K562 (cell line): ENCODE results near the gene DPP10. TPM values are rescaled to one million over a fixed set of nuclear protein-coding genes. Genes with fewer than 3 reads are reported as not detected.

Experiments
- ATAC-seq: fragments of 200-7000 bp; cut with Tn5 transposase; 3 replicates; pipeline ENCODE4 v1.9.1; 2020; ENCODE audit warnings: moderate library complexity
- BruUV-seq: library from RNA; stranded (reverse); fragments of 400-500 nt; replicated peaks from 2 replicates; lab custom pipeline; 2021; lab: Mats Ljungman, UMichigan
- CTCF ChIA-PET: fragments of 300-600 bp; formaldehyde crosslinking; extraction: SDS; loops from one replicate; lab custom pipeline; 2021; ENCODE audit warnings: low intra/inter-chr PET ratio; lab: Yijun Ruan, JAX
- POLR2A ChIA-PET: fragments of 300-600, 350-650 bp; sonication (Branson Sonifier 250); formaldehyde crosslinking; extraction: SDS; loops from one replicate; lab custom pipeline; 2021; ENCODE audit warnings: antibody characterized with exemption, inconsistent platforms; lab: Yijun Ruan, JAX
- DNase-seq, 4 experiments: peaks; one replicate each; pipeline versions ENCODE4 v3.0.0 to v3.0.0-alpha.2; 2011 to 2018; ENCODE audit warnings: low spot score in 3 of 4, mixed read lengths in 3 of 4; ENCODE audit errors: extremely low read depth in 1 of 4
- FAIRE-seq: peaks from 2 replicates; lab custom pipeline; 2011; peaks lifted over from hg19 to GRCh38; lab: Jason Lieb, UNC
- H2AFZ ChIP-seq: 2 replicates; pipeline ENCODE4 v1.6.0; 2011; ENCODE audit warnings: low read depth, low read length, control low read depth, inconsistent platforms
- H3K27ac ChIP-seq: fragments of 200-600 bp; 3 replicates; pipeline ENCODE4 v1.8.0; 2011; ENCODE audit warnings: low read depth, mild to moderate bottlenecking, control low read depth, inconsistent platforms, low read length, moderate library complexity, mixed read lengths; ENCODE audit errors: extremely low read depth
- H3K27me3 ChIP-seq, 2 experiments: fragments of 300-600 bp in 1 of 2; 2 replicates in 1 of 2; 3 replicates in 1 of 2; pipeline versions ENCODE4 v1.6.0 to v1.8.0; 2011; ENCODE audit warnings: inconsistent platforms in 2 of 2, low read length in 2 of 2, mild to moderate bottlenecking in 1 of 2, mixed read lengths in 1 of 2, moderate library complexity in 1 of 2; ENCODE audit not compliant: control insufficient read depth in 2 of 2, insufficient read depth in 2 of 2
- H3K36me3 ChIP-seq: fragments of 300-600 bp; 3 replicates; pipeline ENCODE4 v1.8.0; 2011; ENCODE audit warnings: mild to moderate bottlenecking, low read length, inconsistent platforms; ENCODE audit not compliant: control insufficient read depth, insufficient read depth
- H3K4me1 ChIP-seq, 2 experiments: fragments of 200-600 bp in 1 of 2; replicated peaks in 1 of 2; 2 replicates in 1 of 2; 3 replicates in 1 of 2; pipeline versions ENCODE4 v1.5.1 to v1.8.0; 2011; ENCODE audit warnings: inconsistent platforms in 2 of 2, low read length in 2 of 2, mild to moderate bottlenecking in 1 of 2, mixed read lengths in 1 of 2, moderate library complexity in 1 of 2; ENCODE audit not compliant: control insufficient read depth in 2 of 2, insufficient read depth in 2 of 2
- H3K4me2 ChIP-seq: 2 replicates; pipeline ENCODE4 v1.6.1; 2011; ENCODE audit warnings: low read length, control low read depth, inconsistent platforms, mixed read lengths; ENCODE audit not compliant: insufficient read depth
- H3K4me3 ChIP-seq: fragments of 200-600 bp; sonication (generic), shearing (Covaris generic); 2 replicates; pipeline ENCODE4 v1.5.1; 2016; ENCODE audit warnings: control low read depth, inconsistent platforms
- H3K79me2 ChIP-seq: fragments of 200-600 bp; 3 replicates; pipeline ENCODE4 v1.8.0; 2011; ENCODE audit warnings: low read length, inconsistent platforms; ENCODE audit not compliant: control insufficient read depth, insufficient read depth
- H3K9ac ChIP-seq, 2 experiments: 2 replicates each; pipeline versions ENCODE4 v1.6.0 to v1.6.1; 2011; ENCODE audit warnings: low read depth in 2 of 2, low read length in 2 of 2, control low read depth in 1 of 2, inconsistent platforms in 1 of 2, mild to moderate bottlenecking in 1 of 2, mixed read lengths in 1 of 2; ENCODE audit not compliant: insufficient read depth in 1 of 2
- H3K9me1 ChIP-seq: one replicate; pipeline ENCODE4 v1.6.0; 2011; ENCODE audit warnings: inconsistent platforms, mild to moderate bottlenecking, low read length, moderate library complexity; ENCODE audit not compliant: control insufficient read depth, insufficient read depth
- H3K9me3 ChIP-seq: replicated peaks from 2 replicates; pipeline ENCODE4 v1.5.1; 2011; ENCODE audit warnings: low read depth, low read length, inconsistent platforms; ENCODE audit not compliant: control insufficient read depth, insufficient read depth
- H4K20me1 ChIP-seq: replicated peaks from 2 replicates; pipeline ENCODE4 v1.6.1; 2011; ENCODE audit warnings: low read length, inconsistent platforms, mixed read lengths; ENCODE audit not compliant: control insufficient read depth, insufficient read depth
- BRCA1 ChIP-seq, 2 experiments: fragments of 450-650 bp in 1 of 2; sonication (generic) in 1 of 2; formaldehyde crosslinking in 1 of 2; IDR thresholded peaks; 2 replicates each; pipeline versions ENCODE4 v1.5.0 to v1.6.1; 2017 to 2020; ENCODE audit warnings: mild to moderate bottlenecking in 1 of 2, missing genetic modification reagents in 1 of 2
- KLF1 ChIP-seq: fragments of 450-650 bp; IDR thresholded peaks from 2 replicates; pipeline ENCODE4 v1.6.1; 2016; ENCODE audit warnings: missing genetic modification characterization, missing compliant biosample characterization
- MCM3 ChIP-seq: fragments of 450-650 bp; IDR thresholded peaks from 2 replicates; pipeline ENCODE4 v1.6.1; 2016
- RFX7 ChIP-seq: fragments of 250-450 bp; sonication (Bioruptor Pico); IDR thresholded peaks from 2 replicates; pipeline ENCODE4 v1.5.1; 2021; ENCODE audit warnings: mild to moderate bottlenecking
- SRSF1 ChIP-seq: fragments of 200-400 bp; formaldehyde crosslinking; IDR thresholded peaks from 2 replicates; pipeline ENCODE4 v1.6.1; 2017; ENCODE audit warnings: mild to moderate bottlenecking, low read depth, low read length, moderate library complexity
- THRB ChIP-seq: fragments of 450-650 bp; formaldehyde crosslinking; conservative IDR thresholded peaks from 2 replicates; pipeline ENCODE4 v1.4.0; 2022; ENCODE audit warnings: mild to moderate bottlenecking, missing genetic modification characterization
- ZBTB7A ChIP-seq: IDR thresholded peaks from 2 replicates; pipeline ENCODE4 v1.6.1; 2011; ENCODE audit warnings: low read depth, mild to moderate bottlenecking, low read length, moderate library complexity, borderline replicate concordance; ENCODE audit not compliant: control insufficient read depth
- ZMIZ1 ChIP-seq, 2 experiments: fragments of 150-350 bp in 1 of 2; IDR thresholded peaks; 2 replicates each; pipeline ENCODE4 v1.6.1; 2012 to 2016; ENCODE audit warnings: low read depth in 2 of 2, low read length in 2 of 2, mild to moderate bottlenecking in 1 of 2, moderate library complexity in 1 of 2
- ZNF12 ChIP-seq: sonication (generic); formaldehyde crosslinking; IDR thresholded peaks from 2 replicates; pipeline ENCODE4 v1.4.0; 2020; ENCODE audit warnings: mild to moderate bottlenecking, missing genetic modification reagents
- WGBS: fragments of 100-300 bp; shearing (Covaris generic); methylation state at CpG from one replicate; pipeline ENCODE4 v1.1.6; 2016; ENCODE audit warnings: low coverage, mixed read lengths; ENCODE audit not compliant: insufficient coverage; ENCODE audit errors: missing lambda C conversion rate; 5-methylcytosine and 5-hydroxymethylcytosine counted together
- in situ Hi-C: fragments of 300-500 bp; cut with MboI; formaldehyde crosslinking; loops from 4 replicates; pipeline ENCODE4 v1.15.0; 2018; ENCODE audit warnings: inconsistent platforms, mixed read lengths
- intact Hi-C: fragments of 100-400 bp; cut with micrococcal nuclease; formaldehyde crosslinking; loops from 2 replicates; pipeline ENCODE4 v1.14.2; 2022
- polyA plus RNA-seq, 8 experiments: library from polyadenylated mRNA; depleted of rRNA in 4 of 8; stranded (reverse) in 5 of 8; unstranded in 3 of 8; fragments of >200 nt; fragmentation: Nextera tagmentation in 2 of 8; fragmentation: Illumina TruSeq in 1 of 8; extraction: Ambion mirVana in 2 of 8; extraction: Trizol in 1 of 8; gene quantifications; 2 replicates each; pipeline versions ENCODE4 v1.2.1 to v1.2.3, GENCODE V29; 2011 to 2014; ENCODE audit warnings: inconsistent platforms in 1 of 8, missing spikeins in 1 of 8
- total RNA-seq, 7 experiments: library from RNA; depleted of rRNA in 6 of 7; stranded (reverse); fragments of >200 nt in 6 of 7; fragmentation: Illumina TruSeq in 2 of 7; extraction: Trizol in 2 of 7; gene quantifications; 2 replicates each; pipeline versions ENCODE4 v1.2.1 to v1.2.3, GENCODE V29; 2011 to 2021; ENCODE audit warnings: low replicate concordance in 1 of 7
- TF ChIP-seq, protein P1 (sequence below): fragments of 250-450 bp; sonication (Bioruptor Pico); IDR thresholded peaks from 2 replicates; pipeline ENCODE4 v1.8.0; 2021; ENCODE audit warnings: borderline replicate concordance, mild to moderate bottlenecking, moderate library complexity; ENCODE audit not compliant: poor library complexity, severe bottlenecking
- TF ChIP-seq, protein P2 (sequence below): fragments of 450-650 bp; IDR thresholded peaks from 2 replicates; pipeline ENCODE4 v1.6.1; 2017; ENCODE audit warnings: mild to moderate bottlenecking, moderate library complexity

The DPP10 gene
- total and polyA plus RNA-seq, 9 of the 15 experiments (the other 6 are each of a cell fraction or from before 2014, with no cell fraction given), result not detected

DNA sequence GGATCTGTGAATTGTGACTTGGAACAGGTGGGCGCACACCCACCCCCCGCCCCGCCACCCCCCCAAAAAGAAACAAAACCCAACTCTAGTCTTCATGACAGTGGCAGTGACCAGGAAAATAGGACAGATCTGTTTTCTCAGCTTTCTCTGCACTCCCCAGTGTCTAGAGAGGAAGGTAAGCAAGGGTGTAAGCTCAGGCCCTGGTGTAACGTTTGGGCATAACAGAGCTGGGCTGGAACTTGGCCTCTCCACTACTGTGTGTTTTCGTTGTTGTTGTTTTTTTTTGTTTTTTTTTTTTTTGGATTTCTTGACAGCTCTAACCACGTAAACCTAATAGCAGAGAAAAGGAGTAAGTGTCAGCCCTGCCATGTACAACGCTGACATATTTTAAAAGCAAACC, 1160.8 kb downstream of the DPP10 start:
- ATAC-seq (no peak), FAIRE-seq (no peak), DNase-seq (no peak)
- 0% methylated on average over 6 of the region's 7 CpGs for WGBS
- in situ Hi-C loops (no loop called here), intact Hi-C loops (no loop called here)
- Histone ChIP-seq H3K4me2 (no peak overlapping the region), H3K36me3 (no peaks in the 10 kb centered on the region), H3K9ac (no peak overlapping the region), H3K79me2 (no peaks in the 10 kb centered on the region), H3K4me3 (no peak overlapping the region), H3K27ac (no peak overlapping the region), H3K4me1 (no peaks in the 10 kb centered on the region), H2AFZ (no peak overlapping the region), H4K20me1 (no peaks in the 10 kb centered on the region), H3K9me3 (no peaks in the 10 kb centered on the region; the same call in 1 of the 2 replicates), H3K27me3 (no peaks in the 10 kb centered on the region), H3K9me1 (no peaks in the 10 kb centered on the region)
- TF ChIP-seq ZNF12 (CRISPR knock-in tag) (no peak), ZBTB7A (no peak), SRSF1 (no peak), THRB (no peak), BRCA1 (IDR thresholded peaks at IDR 0.05) (no peak), BRCA1 (CRISPR knock-in tag; IDR thresholded peaks at IDR 0.05) (no peak), MCM3 (no peak), RFX7 (CRISPR knock-in tag) (no peak), KLF1 (tag) (no peak), ZMIZ1 (IDR thresholded peaks at IDR 0.05; ENCODE audit: low read depth in 2 of 2, low read length in 2 of 2) (no peak)
- TF ChIP-seq, protein P1, sequence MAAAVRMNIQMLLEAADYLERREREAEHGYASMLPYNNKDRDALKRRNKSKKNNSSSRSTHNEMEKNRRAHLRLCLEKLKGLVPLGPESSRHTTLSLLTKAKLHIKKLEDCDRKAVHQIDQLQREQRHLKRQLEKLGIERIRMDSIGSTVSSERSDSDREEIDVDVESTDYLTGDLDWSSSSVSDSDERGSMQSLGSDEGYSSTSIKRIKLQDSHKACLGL (CRISPR knock-in tag), result no peak
- TF ChIP-seq, protein P2, sequence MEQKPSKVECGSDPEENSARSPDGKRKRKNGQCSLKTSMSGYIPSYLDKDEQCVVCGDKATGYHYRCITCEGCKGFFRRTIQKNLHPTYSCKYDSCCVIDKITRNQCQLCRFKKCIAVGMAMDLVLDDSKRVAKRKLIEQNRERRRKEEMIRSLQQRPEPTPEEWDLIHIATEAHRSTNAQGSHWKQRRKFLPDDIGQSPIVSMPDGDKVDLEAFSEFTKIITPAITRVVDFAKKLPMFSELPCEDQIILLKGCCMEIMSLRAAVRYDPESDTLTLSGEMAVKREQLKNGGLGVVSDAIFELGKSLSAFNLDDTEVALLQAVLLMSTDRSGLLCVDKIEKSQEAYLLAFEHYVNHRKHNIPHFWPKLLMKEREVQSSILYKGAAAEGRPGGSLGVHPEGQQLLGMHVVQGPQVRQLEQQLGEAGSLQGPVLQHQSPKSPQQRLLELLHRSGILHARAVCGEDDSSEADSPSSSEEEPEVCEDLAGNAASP, result no peak
- POLR2A ChIA-PET, result no interaction called here
- CTCF ChIA-PET, result no interaction called here
- BruUV-seq, result no TSS peak
